Neuronal stem cell (in vitro differentiated cells): ENCODE data around the gene HES6.

ENCODE experiments used
- DNase-seq: peaks from one replicate; pipeline ENCODE4 v3.0.0-alpha.2; 2013; ENCODE audit warnings: low spot score
- H2AFZ ChIP-seq: one replicate; pipeline ENCODE4 v1.6.1; 2013; ENCODE audit warnings: mild to moderate bottlenecking, low read length, inconsistent platforms
- H2AK5ac ChIP-seq: 2 replicates; pipeline ENCODE4 v1.6.1; 2013; ENCODE audit warnings: low read depth, mild to moderate bottlenecking, inconsistent platforms, low read length, moderate library complexity, mixed read lengths
- H2BK120ac ChIP-seq: 2 replicates; pipeline ENCODE4 v1.6.1; 2013; ENCODE audit warnings: low read depth, mild to moderate bottlenecking, inconsistent platforms, low read length, moderate library complexity, mixed read lengths
- H2BK12ac ChIP-seq: one replicate; pipeline ENCODE4 v1.6.1; 2013; ENCODE audit warnings: low read length, inconsistent platforms
- H2BK15ac ChIP-seq: 2 replicates; pipeline ENCODE4 v1.6.1; 2013; ENCODE audit warnings: mild to moderate bottlenecking, low read length, inconsistent platforms, mixed read lengths
- H2BK5ac ChIP-seq: one replicate; pipeline ENCODE4 v1.6.1; 2013; ENCODE audit warnings: inconsistent platforms, mild to moderate bottlenecking, low read length, moderate library complexity
- H3K14ac ChIP-seq: one replicate; pipeline ENCODE4 v1.6.1; 2013; ENCODE audit warnings: low read length, inconsistent platforms
- H3K18ac ChIP-seq: 2 replicates; pipeline ENCODE4 v1.6.1; 2013; ENCODE audit warnings: low read length, inconsistent platforms
- H3K23ac ChIP-seq: 2 replicates; pipeline ENCODE4 v1.6.1; 2013; ENCODE audit warnings: low read depth, mild to moderate bottlenecking, mixed read lengths, low read length, inconsistent platforms; ENCODE audit not compliant: poor library complexity
- H3K27ac ChIP-seq: replicated peaks from 3 replicates; pipeline ENCODE4 v1.5.1; 2013; ENCODE audit warnings: low read length, inconsistent platforms
- H3K27me3 ChIP-seq, 3 experiments: 2 replicates each; pipeline ENCODE4 v1.6.1; 2013; ENCODE audit warnings: low read length in 3 of 3, mild to moderate bottlenecking in 2 of 3, inconsistent platforms in 1 of 3, low read depth in 1 of 3, mixed read lengths in 1 of 3, moderate library complexity in 1 of 3; ENCODE audit not compliant: control insufficient read depth in 3 of 3, insufficient read depth in 3 of 3
- H3K36me3 ChIP-seq, 2 donors: replicated peaks in 1 of 2; 2 replicates each; pipeline ENCODE4 v1.6.1; 2013; ENCODE audit warnings: low read length in 2 of 2; ENCODE audit not compliant: control insufficient read depth in 2 of 2, insufficient read depth in 2 of 2
- H3K4ac ChIP-seq: 2 replicates; pipeline ENCODE4 v1.6.1; 2013; ENCODE audit warnings: inconsistent platforms, mild to moderate bottlenecking, low read length, moderate library complexity
- H3K4me1 ChIP-seq, 2 donors: 1 replicate in 1 of 2; 2 replicates in 1 of 2; pipeline ENCODE4 v1.6.1; 2013; ENCODE audit warnings: low read length in 2 of 2, low read depth in 1 of 2; ENCODE audit not compliant: control insufficient read depth in 2 of 2, insufficient read depth in 1 of 2
- H3K4me2 ChIP-seq: one replicate; pipeline ENCODE4 v1.6.1; 2013; ENCODE audit warnings: mild to moderate bottlenecking, low read length, inconsistent platforms; ENCODE audit not compliant: insufficient read depth, poor library complexity, severe bottlenecking
- H3K4me3 ChIP-seq, 2 donors: 2 replicates each; pipeline ENCODE4 v1.5.1; 2013; ENCODE audit warnings: low read length in 2 of 2, mild to moderate bottlenecking in 2 of 2, inconsistent platforms in 1 of 2, moderate library complexity in 1 of 2
- H3K79me1 ChIP-seq: one replicate; pipeline ENCODE4 v1.6.1; 2013; ENCODE audit warnings: low read depth, mild to moderate bottlenecking, inconsistent platforms, low read length, moderate library complexity
- H3K9ac ChIP-seq: one replicate; pipeline ENCODE4 v1.6.1; 2013; ENCODE audit warnings: mild to moderate bottlenecking, low read depth, low read length, inconsistent platforms; ENCODE audit not compliant: poor library complexity
- H3K9me3 ChIP-seq, 2 donors: replicated peaks in 1 of 2; 2 replicates each; pipeline versions ENCODE3 to v1.6.1; 2013; ENCODE audit warnings: low read length in 2 of 2, mild to moderate bottlenecking in 2 of 2, inconsistent platforms in 1 of 2, low read depth in 1 of 2, mixed read lengths in 1 of 2, moderate library complexity in 1 of 2; ENCODE audit not compliant: control insufficient read depth in 2 of 2, insufficient read depth in 1 of 2
- H4K8ac ChIP-seq: one replicate; pipeline ENCODE4 v1.6.1; 2013; ENCODE audit warnings: low read depth, mild to moderate bottlenecking, inconsistent platforms, low read length, moderate library complexity
- H4K91ac ChIP-seq: one replicate; pipeline ENCODE4 v1.6.1; 2013; ENCODE audit warnings: low read length, low read depth, mild to moderate bottlenecking, inconsistent platforms; ENCODE audit not compliant: poor library complexity
- WGBS, 2 donors: extraction: QIAGEN DNeasy Blood & Tissue Kit; methylation state at CpG; one replicate each; pipeline ENCODE4 v1.1.7; 2013; ENCODE audit warnings: missing lambda C conversion rate in 2 of 2, mixed read lengths in 1 of 2; ENCODE audit not compliant: insufficient read length in 2 of 2, insufficient replicate concordance in 1 of 2; ENCODE audit errors: extremely low coverage in 2 of 2; 5-methylcytosine and 5-hydroxymethylcytosine counted together

Gene HES6

DNA sequence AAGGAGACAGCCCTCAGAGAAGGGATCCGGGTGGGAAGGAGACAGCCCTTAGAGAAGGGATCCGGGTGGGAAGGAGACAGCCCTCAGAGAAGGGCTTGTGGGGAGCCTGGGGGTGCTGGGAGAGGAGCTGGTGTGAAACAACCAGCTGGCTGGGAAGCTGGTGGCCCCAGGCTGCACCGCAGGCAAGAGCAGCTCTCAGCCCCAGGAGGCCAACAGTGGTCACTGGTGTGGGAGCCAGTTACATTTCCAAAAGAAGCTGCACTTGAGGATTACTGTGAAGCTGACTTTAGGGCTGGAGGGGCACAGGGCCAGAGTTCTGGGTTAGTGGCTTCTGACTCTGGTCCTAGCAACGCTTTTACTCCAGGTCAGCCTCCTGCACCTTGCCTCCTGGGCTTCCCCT lies 3.3 kb downstream of the HES6 start:
- Histone ChIP-seq H4K91ac (no peak overlapping the region), H3K4me2 (no peak overlapping the region), H2BK5ac (no peak overlapping the region), H3K36me3 (peaks cover 0 to 6% of the 10 kb centered on the region in 2 donors), H3K9ac (no peak overlapping the region), H3K4ac (no peak overlapping the region), H2AK5ac (no peak overlapping the region), H3K14ac (no peak overlapping the region), H3K9me3 (peaks cover 3 to 13% of the 10 kb centered on the region in 2 donors), H4K8ac (no peak overlapping the region), H3K4me3 (no peak overlapping the region), H2AFZ (no peak overlapping the region), H2BK15ac (no peak overlapping the region), H3K18ac (no peak overlapping the region), H3K27ac (no peak overlapping the region), H3K23ac (no peak overlapping the region), H2BK120ac (no peak overlapping the region), H2BK12ac (no peak overlapping the region), H3K27me3 (peaks cover 4 to 38% (median 16%) of the 10 kb centered on the region in 3 experiments), H3K79me1 (peaks cover 5% of the 10 kb centered on the region), H3K4me1 (peaks cover 5% of the 10 kb centered on the region in 2 donors)
- no CpG with 5 or more reads among the region's 4 CpGs for WGBS, 2 donors
- no peak for DNase-seq

DNA sequence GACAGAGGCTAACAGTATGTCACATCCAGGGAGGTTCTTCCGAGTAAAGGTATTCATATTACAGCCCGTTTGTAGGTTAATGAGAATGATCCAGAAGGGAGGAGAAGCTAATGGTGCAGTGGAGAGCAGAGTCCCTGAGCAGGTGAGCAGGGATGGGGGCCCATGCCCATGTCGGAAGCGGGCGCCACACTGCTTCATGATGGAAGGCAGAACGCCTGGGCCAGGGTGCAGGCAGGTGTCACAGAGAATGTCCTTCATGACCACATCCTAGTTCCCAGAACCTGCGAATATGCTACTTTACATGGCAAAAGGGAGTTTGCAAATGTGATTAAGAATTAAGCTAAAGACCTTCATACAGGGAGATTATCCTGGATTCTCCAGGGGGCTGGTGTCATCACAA lies 4.0 kb downstream of the HES6 start:
- Histone ChIP-seq H3K14ac (no peak overlapping the region), H2BK120ac (no peak overlapping the region), H3K9me3 (peaks cover 3 to 13% of the 10 kb centered on the region in 2 donors), H3K23ac (no peak overlapping the region), H3K27ac (no peak overlapping the region), H3K79me1 (peaks cover 5% of the 10 kb centered on the region), H2BK15ac (no peak overlapping the region), H3K18ac (no peak overlapping the region), H3K4me1 (peaks cover 2 to 5% of the 10 kb centered on the region in 2 donors), H4K91ac (no peak overlapping the region), H3K4me2 (no peak overlapping the region), H2BK5ac (no peak overlapping the region), H3K4me3 (no peak overlapping the region), H3K27me3 (peaks cover 4 to 39% (median 23%) of the 10 kb centered on the region in 3 experiments), H2BK12ac (no peak overlapping the region), H4K8ac (no peak overlapping the region), H3K4ac (no peak overlapping the region), H3K36me3 (peaks cover 0 to 6% of the 10 kb centered on the region in 2 donors), H3K9ac (no peak overlapping the region), H2AFZ (no peak overlapping the region), H2AK5ac (no peak overlapping the region)
- no CpG with 5 or more reads among the region's 7 CpGs for WGBS, 2 donors
- DNase-seq = no peak

DNA sequence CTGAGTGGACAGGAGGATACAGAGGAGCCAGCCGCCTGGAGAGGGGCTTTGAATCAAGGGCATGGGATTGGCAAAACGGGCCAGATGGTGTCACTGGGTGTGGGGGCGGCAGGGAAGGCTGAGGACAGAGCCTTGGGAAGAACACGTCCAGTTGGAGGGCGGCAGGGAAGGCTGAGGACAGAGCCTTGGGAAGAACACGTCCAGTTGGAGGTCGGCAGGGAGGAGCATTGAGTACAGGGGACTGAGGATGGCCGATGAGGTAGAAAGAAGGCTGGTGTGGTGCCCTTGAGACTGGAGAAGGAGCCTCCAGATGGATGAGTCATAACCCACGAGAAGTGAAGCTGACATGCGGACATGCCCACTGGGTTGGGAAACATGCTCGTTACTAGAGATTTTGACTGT lies 4.5 kb downstream of the HES6 start:
- peaks cover 3 to 17% of the 10 kb centered on the region in 2 donors for H3K9me3 ChIP-seq
- no peak overlapping the region for H3K4me2 ChIP-seq
- H3K23ac ChIP-seq = no peak overlapping the region
- H2AK5ac ChIP-seq = no peak overlapping the region
- no peak overlapping the region for H2BK5ac ChIP-seq
- H3K4ac ChIP-seq = no peak overlapping the region
- no peak overlapping the region for H4K91ac ChIP-seq
- H3K9ac ChIP-seq = no peak overlapping the region
- peaks cover 4 to 43% (median 28%) of the 10 kb centered on the region in 3 experiments for H3K27me3 ChIP-seq
- peaks cover 0 to 6% of the 10 kb centered on the region in 2 donors for H3K36me3 ChIP-seq
- no peak overlapping the region for H2BK15ac ChIP-seq
- H3K79me1 ChIP-seq = peaks cover 5% of the 10 kb centered on the region
- no peak overlapping the region for H3K14ac ChIP-seq
- H3K4me3 ChIP-seq = no peak overlapping the region
- no peak overlapping the region for H2AFZ ChIP-seq
- no peak overlapping the region for H2BK12ac ChIP-seq
- peaks cover 2 to 4% of the 10 kb centered on the region in 2 donors for H3K4me1 ChIP-seq
- H4K8ac ChIP-seq = no peak overlapping the region
- no peak overlapping the region for H2BK120ac ChIP-seq
- no peak overlapping the region for H3K18ac ChIP-seq
- no peak for DNase-seq
- WGBS, 2 donors = no CpG with 5 or more reads among the region's 11 CpGs
- no peak overlapping the region for H3K27ac ChIP-seq

DNA sequence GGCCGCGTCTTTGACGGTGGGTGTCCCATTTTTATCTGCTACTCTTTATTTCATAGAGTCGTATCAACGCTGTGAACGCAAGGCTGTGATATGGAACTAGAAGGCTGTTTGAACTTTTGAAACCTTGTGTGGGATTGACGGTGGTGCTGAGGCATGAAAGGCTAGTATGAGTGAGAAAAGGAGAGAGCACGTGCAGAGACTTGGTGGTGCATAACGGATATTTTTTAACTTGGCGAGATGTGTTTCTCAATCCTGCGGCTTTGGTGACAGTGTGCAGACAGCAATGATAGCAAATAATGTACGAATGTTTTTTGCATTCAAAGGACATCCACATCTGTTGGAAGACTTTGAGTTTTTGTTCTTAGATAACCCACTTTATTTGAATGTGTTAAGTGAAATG lies 6.2 kb downstream of the HES6 start:
- Histone ChIP-seq H3K4me3 (no peak overlapping the region), H2BK15ac (no peak overlapping the region), H2BK120ac (no peak overlapping the region), H3K18ac (no peak overlapping the region), H2BK5ac (no peak overlapping the region), H3K27ac (no peak overlapping the region), H3K79me1 (peaks cover under 1% of the 10 kb centered on the region), H4K91ac (no peak overlapping the region), H3K23ac (no peak overlapping the region), H3K36me3 (peaks cover 0 to 6% of the 10 kb centered on the region in 2 donors), H2AK5ac (no peak overlapping the region), H3K4ac (no peak overlapping the region), H3K4me1 (no peaks in the 10 kb centered on the region), H2BK12ac (no peak overlapping the region), H4K8ac (no peak overlapping the region), H3K27me3 (peaks cover under 1 to 47% (median 44%) of the 10 kb centered on the region in 3 experiments), H2AFZ (no peak overlapping the region), H3K9ac (no peak overlapping the region), H3K9me3 (peaks cover 0 to 14% of the 10 kb centered on the region in 2 donors), H3K4me2 (no peak overlapping the region), H3K14ac (no peak overlapping the region)
- no peak for DNase-seq
- WGBS, 2 donors = no CpG with 5 or more reads among the region's 12 CpGs
